Measurements from ENCODE around the gene PPP5C.

DNA sequence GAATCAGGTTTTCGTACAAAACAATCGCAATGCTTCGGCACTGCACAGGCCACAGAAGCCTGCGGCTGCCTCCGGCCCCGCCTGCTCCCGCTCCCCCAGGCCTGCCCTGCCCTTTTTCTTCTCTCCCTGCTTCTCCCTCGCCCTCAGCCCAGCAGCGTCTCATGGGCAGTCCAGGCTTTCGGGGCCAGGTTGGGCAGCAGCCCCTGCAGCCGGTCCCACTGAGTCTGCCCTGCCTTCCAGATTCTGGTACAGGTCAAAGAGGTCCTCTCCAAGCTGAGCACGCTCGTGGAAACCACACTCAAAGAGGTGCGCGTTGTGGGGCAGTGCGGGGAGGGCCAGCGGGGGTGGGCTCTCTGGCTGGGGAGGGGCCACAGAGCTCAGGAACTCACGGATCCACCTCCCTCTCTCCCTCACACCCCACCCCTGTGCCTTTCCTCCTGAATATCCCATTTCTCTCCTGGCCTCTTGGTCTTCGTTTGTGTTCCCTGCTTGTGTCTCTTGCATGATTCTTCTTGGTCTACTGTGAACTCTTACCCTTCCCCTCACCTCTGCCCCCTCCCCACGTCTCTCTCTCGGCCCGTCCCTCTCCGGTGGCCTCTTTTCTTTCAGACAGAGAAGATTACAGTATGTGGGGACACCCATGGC, 36.4 kb downstream of the PPP5C start:
- TF ChIP-seq, protein P1, sequence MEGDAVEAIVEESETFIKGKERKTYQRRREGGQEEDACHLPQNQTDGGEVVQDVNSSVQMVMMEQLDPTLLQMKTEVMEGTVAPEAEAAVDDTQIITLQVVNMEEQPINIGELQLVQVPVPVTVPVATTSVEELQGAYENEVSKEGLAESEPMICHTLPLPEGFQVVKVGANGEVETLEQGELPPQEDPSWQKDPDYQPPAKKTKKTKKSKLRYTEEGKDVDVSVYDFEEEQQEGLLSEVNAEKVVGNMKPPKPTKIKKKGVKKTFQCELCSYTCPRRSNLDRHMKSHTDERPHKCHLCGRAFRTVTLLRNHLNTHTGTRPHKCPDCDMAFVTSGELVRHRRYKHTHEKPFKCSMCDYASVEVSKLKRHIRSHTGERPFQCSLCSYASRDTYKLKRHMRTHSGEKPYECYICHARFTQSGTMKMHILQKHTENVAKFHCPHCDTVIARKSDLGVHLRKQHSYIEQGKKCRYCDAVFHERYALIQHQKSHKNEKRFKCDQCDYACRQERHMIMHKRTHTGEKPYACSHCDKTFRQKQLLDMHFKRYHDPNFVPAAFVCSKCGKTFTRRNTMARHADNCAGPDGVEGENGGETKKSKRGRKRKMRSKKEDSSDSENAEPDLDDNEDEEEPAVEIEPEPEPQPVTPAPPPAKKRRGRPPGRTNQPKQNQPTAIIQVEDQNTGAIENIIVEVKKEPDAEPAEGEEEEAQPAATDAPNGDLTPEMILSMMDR (IDR thresholded peaks at IDR 0.05), result no peak
- no peak for TF ChIP-seq ZFX (IDR thresholded peaks at IDR 0.05; ENCODE audit: borderline replicate concordance)
